ENCODE results near the gene ZNF174.

The ZNF174 gene

DNA sequence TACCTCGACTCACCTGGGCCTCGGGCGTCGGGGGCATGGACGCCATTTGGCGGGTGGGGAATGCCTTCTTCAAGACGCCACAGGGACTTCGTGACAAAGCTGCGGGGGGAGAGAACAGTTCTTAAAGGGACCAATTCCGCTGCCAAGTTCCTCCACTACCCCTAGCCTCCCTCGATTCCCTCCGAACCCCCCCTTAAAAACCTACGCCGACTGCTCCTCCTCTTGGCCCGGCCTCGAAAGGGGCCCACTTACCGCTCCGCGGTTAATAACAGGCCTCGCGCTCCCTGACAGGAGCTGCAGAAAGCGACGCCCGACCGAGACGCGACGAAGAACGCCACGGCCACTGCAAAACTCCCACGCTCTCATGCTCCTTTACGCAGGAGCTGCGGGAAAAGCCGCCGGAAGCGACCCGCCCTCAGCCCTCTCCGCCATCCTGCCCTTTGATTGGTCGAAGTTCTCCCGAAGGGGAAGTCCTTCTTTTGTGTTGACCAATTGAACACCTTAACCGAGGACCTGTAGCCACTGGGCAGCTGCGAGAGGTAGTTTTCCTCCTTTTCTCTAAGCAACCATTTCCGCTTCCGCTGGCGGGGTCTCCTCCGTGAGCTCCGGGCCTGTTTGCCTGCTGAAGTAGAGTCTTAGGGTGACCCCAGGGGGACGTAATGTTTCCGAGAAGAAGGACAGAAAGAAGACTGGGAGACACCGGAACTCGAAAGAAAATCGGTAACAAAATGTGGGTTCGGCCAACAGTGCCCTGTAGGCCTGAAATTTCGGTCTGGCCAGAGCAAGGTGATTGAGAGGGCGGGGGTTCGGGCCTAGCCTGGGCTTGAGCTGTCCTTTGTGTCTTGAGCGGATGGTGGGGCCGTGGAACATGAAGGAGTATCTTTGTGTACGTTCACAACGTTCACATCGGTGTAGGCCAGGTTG lies 42.4 kb downstream of the ZNF174 start, which contains the start of the genes NAA60 and ZNF597:
NAA60 (plus strand) TSS at position 573 of the 924 bp plus-strand sequence. CDS start 32,548 bp downstream, outside the sequence.
ZNF597 (minus strand) TSS at position 397 of the 924 bp plus-strand sequence; CDS start at position 46, 351 bp downstream.
- DNase-seq (ENCODE audit: low spot score) = peak; percentile 89

DNA sequence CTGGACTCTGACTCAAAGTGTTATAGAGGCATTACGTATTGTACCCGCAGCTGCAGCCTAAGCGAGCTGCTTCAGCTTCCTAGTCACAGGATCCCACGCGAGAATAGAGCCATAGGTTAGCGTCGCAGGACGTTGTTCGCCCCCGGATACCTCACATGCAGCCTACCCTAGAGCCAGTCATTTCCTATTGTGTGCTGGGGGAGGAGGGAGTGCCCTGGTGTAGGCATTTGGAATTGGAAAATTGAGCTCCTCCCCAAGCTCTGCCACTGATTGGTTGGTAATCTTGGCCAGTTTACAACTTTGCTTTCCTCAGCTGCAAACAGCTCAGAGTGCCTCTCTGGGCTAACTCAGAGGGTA lies 43.0 kb downstream of the ZNF174 start:
- DNase-seq (ENCODE audit: low spot score) = peak; percentile 38

DNA sequence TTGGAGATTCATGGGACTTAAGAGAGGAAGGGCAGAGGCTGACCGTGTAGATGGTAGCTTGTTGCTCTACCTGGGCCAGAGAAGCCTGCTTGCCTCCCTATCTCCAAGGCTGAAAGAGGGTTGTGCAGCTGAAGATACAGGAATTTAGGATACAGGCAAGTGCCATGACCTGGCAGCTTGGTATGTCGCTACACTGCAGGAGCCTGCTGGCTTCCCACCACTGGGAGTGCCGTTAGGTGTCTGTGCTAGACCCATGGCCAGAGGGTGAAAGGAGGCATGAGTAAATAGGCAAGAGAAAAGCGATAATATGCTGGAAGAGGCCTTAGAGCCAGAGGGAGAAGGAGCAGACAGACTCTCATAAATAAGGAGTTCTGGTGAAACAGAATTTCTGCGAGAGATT lies 53.1 kb downstream of the ZNF174 start:
- peak; percentile 50 for DNase-seq (ENCODE audit: low spot score)

DNA sequence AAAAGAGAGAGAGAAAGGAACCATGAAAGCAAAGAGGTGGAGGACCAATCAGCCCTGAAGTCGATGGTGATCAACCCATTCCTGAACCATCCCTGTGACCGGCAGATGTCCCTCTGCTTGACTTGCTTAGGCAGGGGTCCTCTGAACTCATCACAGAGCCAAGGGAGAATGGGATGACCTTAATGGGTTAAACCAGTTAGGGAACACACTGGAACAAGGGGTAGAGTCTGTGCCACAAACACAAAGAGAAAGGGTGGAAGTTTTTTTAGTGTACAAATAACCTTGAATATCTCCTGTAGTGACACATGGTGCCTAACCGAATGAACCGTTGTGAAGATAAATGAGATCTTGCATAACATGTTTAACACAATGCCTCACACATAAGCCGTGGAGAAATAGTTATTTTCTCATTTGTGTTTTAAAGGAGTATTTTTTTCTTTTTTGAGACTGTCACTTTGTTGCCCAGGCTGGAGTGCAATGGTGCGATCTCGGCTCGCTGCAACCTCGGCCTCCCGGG lies 53.7 kb downstream of the ZNF174 start:
- DNase-seq (ENCODE audit: low spot score) = no peak

DNA sequence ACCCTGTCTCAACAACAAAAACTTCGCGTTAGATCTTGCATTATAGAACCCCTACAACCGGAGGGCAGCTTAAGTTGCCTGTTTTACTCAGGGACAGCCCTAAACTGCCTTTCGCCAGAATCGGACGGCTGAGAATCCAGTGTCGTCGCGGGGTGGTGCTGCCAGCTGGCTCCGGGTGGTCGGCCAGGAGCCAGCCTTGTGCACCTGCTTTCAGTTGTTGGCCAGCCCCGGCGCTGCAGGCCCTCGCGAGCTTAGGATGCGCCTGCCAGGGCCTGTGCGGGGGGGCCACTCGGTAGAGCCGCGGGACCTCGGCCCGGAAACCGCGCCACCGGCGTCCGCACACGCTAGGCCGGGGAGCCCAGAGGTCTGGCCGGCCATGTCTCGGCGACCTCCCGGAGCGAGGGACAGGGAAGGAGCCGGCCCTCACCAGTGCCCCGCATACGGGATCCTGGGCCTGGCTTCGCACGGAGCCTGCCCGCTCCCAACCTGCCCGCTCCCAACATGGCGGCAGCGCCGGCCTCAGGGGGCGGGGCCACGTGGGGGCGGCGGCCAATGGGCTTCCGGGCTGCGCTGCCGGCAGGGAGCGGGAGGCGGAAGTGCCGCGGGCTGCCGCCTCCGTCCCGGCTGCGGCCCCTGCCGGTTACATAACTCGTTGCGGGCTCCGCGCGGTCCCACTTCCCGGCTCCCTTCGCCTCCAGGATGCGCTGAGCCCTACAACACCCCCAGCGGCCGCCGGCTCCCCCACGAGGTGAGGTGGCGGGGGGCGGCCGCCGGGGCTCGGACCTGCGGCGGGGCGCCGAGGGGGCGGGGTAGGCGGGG lies 56.6 kb downstream of the ZNF174 start:
- peak; percentile 100 for DNase-seq (ENCODE audit: low spot score)

DNA sequence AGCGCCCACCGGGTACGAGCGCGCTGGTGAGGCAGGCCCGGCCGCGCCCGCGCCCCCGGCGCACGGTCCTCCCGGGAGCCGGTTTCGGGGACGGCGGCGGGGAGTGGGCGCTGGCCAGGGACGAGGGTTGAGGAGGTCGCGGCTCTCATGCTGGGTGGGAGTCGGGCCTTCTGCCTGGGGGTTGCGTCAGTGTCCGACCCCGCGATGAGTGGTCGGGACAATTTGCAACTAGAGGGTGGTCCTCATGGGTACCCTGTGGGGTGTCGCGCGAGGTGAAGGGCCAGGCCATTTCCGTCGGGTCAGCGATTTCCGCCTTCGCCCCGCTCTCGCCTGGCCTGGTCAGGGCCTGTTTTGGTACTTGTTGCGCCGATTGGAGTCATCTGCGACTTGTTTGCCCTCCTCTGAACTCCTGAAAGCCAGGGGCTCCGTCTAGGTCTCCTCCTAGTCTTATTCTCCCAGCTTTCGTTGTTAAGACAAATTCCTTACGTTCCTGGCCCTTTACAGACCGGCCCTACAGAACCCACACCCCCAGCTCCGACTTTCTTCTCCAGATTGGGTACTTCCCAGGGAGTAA lies 57.4 kb downstream of the ZNF174 start:
- DNase-seq (ENCODE audit: low spot score) = peak; percentile 49

DNA sequence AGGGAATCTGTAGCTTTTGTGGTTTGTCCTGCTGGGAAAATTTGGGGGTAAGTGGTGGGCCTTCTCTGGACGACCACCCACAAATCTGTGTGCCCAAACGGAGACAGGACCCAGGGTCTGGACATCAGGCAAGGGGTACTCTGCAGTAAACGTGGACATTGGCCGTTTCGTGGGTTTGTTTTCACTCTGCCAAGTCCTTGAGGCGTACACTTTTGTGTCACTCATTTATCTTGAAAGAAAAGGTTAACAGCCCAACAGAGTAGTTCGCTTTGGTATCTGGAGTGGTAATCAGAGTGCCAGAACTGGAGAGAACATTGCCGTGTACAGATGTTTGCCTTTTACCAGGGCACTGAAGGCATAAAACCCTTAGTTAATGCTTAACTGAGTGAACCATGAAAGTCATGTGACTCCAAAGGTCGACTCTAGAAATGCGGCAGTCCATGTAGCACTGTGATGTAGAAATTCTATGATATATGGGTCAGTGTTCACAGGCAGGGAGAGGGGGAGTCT lies 57.9 kb downstream of the ZNF174 start:
- DNase-seq (ENCODE audit: low spot score) = no peak

Measured in iPS-NIHi11 (cell line).